Kidney epithelial cell (primary cell): ENCODE measurements around the gene FAM25A. TPM values are rescaled to one million over a fixed set of nuclear protein-coding genes. Genes with fewer than 3 reads are reported as not detected.
"Not testable (repeated sequence)": the region's sequence is repeated elsewhere in the genome, so short reads cannot be mapped to it uniquely, and the experiment has no call there.

ENCODE experiments used
- DNase-seq: peaks from one replicate; pipeline ENCODE4 v3.0.0-alpha.2; 2010; ENCODE audit warnings: low read depth
- H3K27me3 ChIP-seq: 2 replicates; pipeline ENCODE4 v1.6.0; 2011; ENCODE audit warnings: low read length; ENCODE audit not compliant: control insufficient read depth, insufficient read depth
- H3K36me3 ChIP-seq: 2 replicates; pipeline ENCODE4 v1.5.1; 2011; ENCODE audit warnings: low read length; ENCODE audit not compliant: control insufficient read depth, insufficient read depth
- H3K4me3 ChIP-seq: 2 replicates; pipeline ENCODE4 v1.5.1; 2011; ENCODE audit warnings: low read depth, mild to moderate bottlenecking, control low read depth, low read length
- CTCF ChIP-seq: IDR thresholded peaks from 2 replicates; pipeline ENCODE4 v1.5.1; 2011; ENCODE audit warnings: mild to moderate bottlenecking, moderate library complexity, low read length, control low read depth, inconsistent platforms; ENCODE audit not compliant: insufficient read depth, poor library complexity, severe bottlenecking
- total RNA-seq: library from RNA; depleted of rRNA; stranded (reverse); fragments of >200 nt; gene quantifications from 2 replicates; pipeline ENCODE4 v1.2.3, GENCODE V29; 2015

The FAM25A gene
- total RNA-seq, 1 donor from 2014 or later = not detected

GRCh38 chr10:86992456-86992855 is 27.6 kb upstream of the FAM25A start:
- Histone ChIP-seq H3K36me3 (no peaks in the 10 kb centered on the region), H3K27me3 (no peaks in the 10 kb centered on the region), H3K4me3 (no peak overlapping the region)
- DNase-seq = no peak
- TF ChIP-seq CTCF = no peak

- Histone ChIP-seq H3K27me3 (no peaks in the 10 kb centered on the region), H3K36me3 (no peaks in the 10 kb centered on the region), H3K4me3 (no peak overlapping the region)
- TF ChIP-seq CTCF = no peak
- no peak for DNase-seq
Observed at GRCh38 chr10:86992929-86993328, 27.2 kb upstream of the FAM25A start.

GRCh38 chr10:86999802-87000403 is 20.2 kb upstream of the FAM25A start:
- not testable (repeated sequence) for H3K36me3 ChIP-seq, H3K27me3 ChIP-seq, DNase-seq, H3K4me3 ChIP-seq

- no peaks in the 10 kb centered on the region for H3K36me3 ChIP-seq
- DNase-seq = no peak
- no peak for TF ChIP-seq CTCF
- H3K4me3 ChIP-seq = no peak overlapping the region
- no peaks in the 10 kb centered on the region for H3K27me3 ChIP-seq
Observed at GRCh38 chr10:87000491-87000890, 19.6 kb upstream of the FAM25A start.

- not testable (repeated sequence) for DNase-seq, H3K4me3 ChIP-seq, H3K27me3 ChIP-seq, H3K36me3 ChIP-seq
Observed at GRCh38 chr10:87007124-87007523, 13.0 kb upstream of the FAM25A start.

- H3K4me3 ChIP-seq, DNase-seq, H3K36me3 ChIP-seq, H3K27me3 ChIP-seq: not testable (repeated sequence)
Observed at GRCh38 chr10:87007674-87008073, 12.4 kb upstream of the FAM25A start.

- H3K4me3 ChIP-seq, H3K27me3 ChIP-seq, H3K36me3 ChIP-seq, DNase-seq: not testable (repeated sequence)
Observed at GRCh38 chr10:87008303-87008702, 11.8 kb upstream of the FAM25A start.

- not testable (repeated sequence) for H3K4me3 ChIP-seq, DNase-seq, H3K27me3 ChIP-seq, H3K36me3 ChIP-seq
Observed at GRCh38 chr10:87009134-87009696, 10.9 kb upstream of the FAM25A start.

- not testable (repeated sequence) for DNase-seq, H3K27me3 ChIP-seq, H3K4me3 ChIP-seq, H3K36me3 ChIP-seq
Observed at GRCh38 chr10:87013528-87013927, 6.6 kb upstream of the FAM25A start.

- H3K4me3 ChIP-seq, DNase-seq: not testable (repeated sequence)
Observed at GRCh38 chr10:87014986-87015716, 4.9 kb upstream of the FAM25A start.

GRCh38 chr10:87018127-87018526 is 2.0 kb upstream of the FAM25A start:
- H3K27me3 ChIP-seq, H3K36me3 ChIP-seq, DNase-seq, H3K4me3 ChIP-seq: not testable (repeated sequence)

More at GRCh38 chr10:87014986-87015716, 4.9 kb upstream of the FAM25A start:
- not testable (repeated sequence) for H3K27me3 ChIP-seq, H3K36me3 ChIP-seq

GRCh38 chr10:87019066-87019465 is 1.0 kb upstream of the FAM25A start:
- H3K4me3 ChIP-seq, H3K27me3 ChIP-seq, H3K36me3 ChIP-seq, DNase-seq: not testable (repeated sequence)
